Transverse colon (tissue), 4 donors: ENCODE measurements around the gene GEMIN5.

Experiments used
- EP300 ChIP-seq: sonication (generic); formaldehyde crosslinking; IDR thresholded peaks from one replicate; pipeline ENCODE4 v1.6.1; 2017; ENCODE audit warnings: antibody characterized with exemption, low read depth
- POLR2A ChIP-seq: fragments of 450-650 bp; IDR thresholded peaks from one replicate; pipeline ENCODE4 v1.6.1; 2016; ENCODE audit warnings: antibody characterized with exemption, mild to moderate bottlenecking, moderate library complexity
- POLR2AphosphoS5 ChIP-seq, 3 donors: sonication (generic); formaldehyde crosslinking; IDR thresholded peaks; one replicate each; pipeline ENCODE4 v1.6.1; 2016; ENCODE audit warnings: antibody characterized with exemption in 3 of 3
- TF ChIP-seq, protein P1 (sequence below), 5 experiments: fragments of 200-600 bp in 3 of 5; fragments of 450-650 bp in 2 of 5; sonication (generic) in 3 of 5; IDR thresholded peaks; 1 replicate in 2 of 5; 2 replicates in 3 of 5; pipeline ENCODE4 v1.5.1; 2016 to 2017; ENCODE audit warnings: antibody characterized with exemption in 5 of 5, inconsistent platforms in 3 of 5, mild to moderate bottlenecking in 2 of 5, moderate library complexity in 1 of 5

DNA sequence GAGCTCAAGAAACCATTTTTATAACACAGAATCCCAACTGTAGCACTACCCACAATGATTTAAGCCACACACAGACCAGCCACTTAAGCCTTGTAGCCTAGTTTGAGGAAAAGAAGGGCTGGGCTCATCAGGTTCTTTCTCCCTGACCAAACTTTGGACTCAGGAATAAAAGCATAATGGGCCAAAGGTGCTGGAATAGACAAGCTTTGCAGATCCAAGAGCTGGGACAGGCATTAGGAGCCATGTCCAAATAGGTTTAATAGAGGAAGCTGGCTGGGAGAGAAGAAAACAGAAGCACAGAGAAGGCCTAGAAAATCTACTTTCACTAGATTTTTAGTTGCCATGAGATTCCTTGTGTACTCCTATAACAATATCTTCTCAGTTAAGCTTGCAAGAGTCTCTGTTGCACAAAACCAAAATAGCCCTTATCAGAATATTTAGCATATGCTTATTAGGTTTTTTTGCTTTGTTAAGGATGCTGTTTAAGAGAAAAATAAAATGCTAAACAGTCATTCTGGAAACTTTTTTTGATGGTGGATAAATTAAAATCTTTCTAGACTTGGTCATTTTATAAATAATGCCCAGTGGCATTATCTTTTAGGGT is 41.3 kb downstream of the GEMIN5 start:
- TF ChIP-seq, protein P1, sequence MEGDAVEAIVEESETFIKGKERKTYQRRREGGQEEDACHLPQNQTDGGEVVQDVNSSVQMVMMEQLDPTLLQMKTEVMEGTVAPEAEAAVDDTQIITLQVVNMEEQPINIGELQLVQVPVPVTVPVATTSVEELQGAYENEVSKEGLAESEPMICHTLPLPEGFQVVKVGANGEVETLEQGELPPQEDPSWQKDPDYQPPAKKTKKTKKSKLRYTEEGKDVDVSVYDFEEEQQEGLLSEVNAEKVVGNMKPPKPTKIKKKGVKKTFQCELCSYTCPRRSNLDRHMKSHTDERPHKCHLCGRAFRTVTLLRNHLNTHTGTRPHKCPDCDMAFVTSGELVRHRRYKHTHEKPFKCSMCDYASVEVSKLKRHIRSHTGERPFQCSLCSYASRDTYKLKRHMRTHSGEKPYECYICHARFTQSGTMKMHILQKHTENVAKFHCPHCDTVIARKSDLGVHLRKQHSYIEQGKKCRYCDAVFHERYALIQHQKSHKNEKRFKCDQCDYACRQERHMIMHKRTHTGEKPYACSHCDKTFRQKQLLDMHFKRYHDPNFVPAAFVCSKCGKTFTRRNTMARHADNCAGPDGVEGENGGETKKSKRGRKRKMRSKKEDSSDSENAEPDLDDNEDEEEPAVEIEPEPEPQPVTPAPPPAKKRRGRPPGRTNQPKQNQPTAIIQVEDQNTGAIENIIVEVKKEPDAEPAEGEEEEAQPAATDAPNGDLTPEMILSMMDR (IDR thresholded peaks at IDR 0.05): no peak
- TF ChIP-seq POLR2A: no peak
- TF ChIP-seq POLR2AphosphoS5 (IDR thresholded peaks at IDR 0.05): no peak
- TF ChIP-seq EP300: no peak
